Keratinocyte (primary cell): ENCODE results near the gene ADAMTS4. TPM values are rescaled to one million over a fixed set of nuclear protein-coding genes. Genes with fewer than 3 reads are reported as not detected.

Experiments
- DNase-seq: peaks from one replicate; pipeline ENCODE4 v3.0.0-alpha.2; 2011; ENCODE audit warnings: low read depth, missing footprints, low spot score
- FAIRE-seq: peaks from 2 replicates; lab custom pipeline; 2011; peaks lifted over from hg19 to GRCh38; lab: Jason Lieb, UNC
- H2AFZ ChIP-seq: 2 replicates; pipeline ENCODE4 v1.6.0; 2012; ENCODE audit warnings: low read length, control low read depth, inconsistent platforms; ENCODE audit not compliant: control insufficient read depth
- H3K27ac ChIP-seq: 2 replicates; pipeline ENCODE4 v1.5.1; 2011; ENCODE audit warnings: low read length; ENCODE audit not compliant: control insufficient read depth, insufficient read depth
- H3K27me3 ChIP-seq: 3 replicates; pipeline ENCODE4 v1.6.0; 2011; ENCODE audit warnings: low read length; ENCODE audit not compliant: control insufficient read depth, insufficient read depth; ENCODE audit errors: extremely low read depth
- H3K36me3 ChIP-seq, 2 experiments: 2 replicates in 1 of 2; 3 replicates in 1 of 2; pipeline ENCODE4 v1.5.1; 2011; ENCODE audit warnings: low read length in 2 of 2, mild to moderate bottlenecking in 1 of 2; ENCODE audit not compliant: control insufficient read depth in 2 of 2, insufficient read depth in 2 of 2; ENCODE audit errors: extremely low read depth in 1 of 2
- H3K4me1 ChIP-seq: 3 replicates; pipeline ENCODE4 v1.5.1; 2011; ENCODE audit warnings: low read length; ENCODE audit not compliant: control insufficient read depth, insufficient read depth; ENCODE audit errors: extremely low read depth
- H3K4me2 ChIP-seq: 3 replicates; pipeline ENCODE4 v1.6.0; 2011; ENCODE audit warnings: low read depth, low read length; ENCODE audit not compliant: control insufficient read depth, insufficient read depth; ENCODE audit errors: extremely low read depth
- H3K4me3 ChIP-seq, 3 experiments: fragments of 200-600 bp in 1 of 3; sonication (generic) in 1 of 3; 2 replicates in 2 of 3; 3 replicates in 1 of 3; pipeline ENCODE4 v1.5.1; 2011 to 2016; ENCODE audit warnings: low read length in 3 of 3, mild to moderate bottlenecking in 3 of 3, control low read depth in 2 of 3, inconsistent platforms in 1 of 3, low read depth in 1 of 3, mixed read lengths in 1 of 3, mixed run types in 1 of 3, moderate library complexity in 1 of 3; ENCODE audit not compliant: control insufficient read depth in 2 of 3, insufficient read depth in 2 of 3; ENCODE audit errors: extremely low read depth in 1 of 3
- H3K79me2 ChIP-seq: 2 replicates; pipeline ENCODE4 v1.6.0; 2012; ENCODE audit warnings: low read length; ENCODE audit not compliant: control insufficient read depth, insufficient read depth
- H3K9ac ChIP-seq: 3 replicates; pipeline ENCODE4 v1.6.0; 2011; ENCODE audit warnings: low read length; ENCODE audit not compliant: control insufficient read depth, insufficient read depth; ENCODE audit errors: extremely low read depth
- H3K9me1 ChIP-seq: 3 replicates; pipeline ENCODE4 v1.6.0; 2011; ENCODE audit warnings: low read length; ENCODE audit not compliant: control insufficient read depth, insufficient read depth; ENCODE audit errors: extremely low read depth
- H3K9me3 ChIP-seq: 2 replicates; pipeline ENCODE4 v1.5.1; 2012; ENCODE audit warnings: low read depth, low read length; ENCODE audit not compliant: control insufficient read depth
- H4K20me1 ChIP-seq: 3 replicates; pipeline ENCODE4 v1.6.0; 2011; ENCODE audit warnings: low read length; ENCODE audit not compliant: control insufficient read depth, insufficient read depth; ENCODE audit errors: extremely low read depth
- CTCF ChIP-seq, 3 experiments: IDR thresholded peaks in 1 of 3; conservative IDR thresholded peaks in 1 of 3; optimal IDR thresholded peaks in 1 of 3; 2 replicates in 2 of 3; 3 replicates in 1 of 3; pipeline versions ENCODE3 to v1.5.1; 2011; ENCODE audit warnings: low read length in 3 of 3, mild to moderate bottlenecking in 3 of 3, moderate library complexity in 2 of 3, control low read depth in 1 of 3, inconsistent platforms in 1 of 3; ENCODE audit not compliant: insufficient read depth in 2 of 3; ENCODE audit errors: extremely low read depth in 1 of 3
- EZH2 ChIP-seq: IDR thresholded peaks from one replicate; pipeline ENCODE4 v1.6.1; 2012; ENCODE audit warnings: inconsistent platforms, mild to moderate bottlenecking, low read length, moderate library complexity
- dilution Hi-C: fragments of 300-500 bp; cut with MboI; formaldehyde crosslinking; loops from one replicate; pipeline ENCODE4 v1.7.0; 2020; ENCODE audit warnings: low sequenced_read_pairs; ENCODE audit not compliant: extremely low pct_ligation_motif_present
- polyA plus RNA-seq, 5 experiments: library from polyadenylated mRNA; depleted of rRNA in 3 of 5; stranded (reverse) in 3 of 5; stranded (forward) in 1 of 5; unstranded in 1 of 5; fragments of >200 nt; gene quantifications; 1 replicate in 1 of 5; 2 replicates in 3 of 5; 3 replicates in 1 of 5; pipeline versions ENCODE4 v1.2.1 to v1.2.3, GENCODE V29; 2011 to 2012; ENCODE audit warnings: missing spikeins in 2 of 5, low read depth in 1 of 5, low replicate concordance in 1 of 5

ADAMTS4 gene
- polyA plus RNA-seq, 1 donor (not counting 4 experiments of a cell fraction or from before 2014, with no cell fraction given): 0.35 TPM

- Histone ChIP-seq H3K79me2 (peaks cover 15% of the 10 kb centered on the region), H3K4me2 (peak overlapping the region; percentile 92), H3K4me1 (peaks cover 22% of the 10 kb centered on the region), H4K20me1 (no peaks in the 10 kb centered on the region), H3K36me3 (peaks cover 9 to 33% of the 10 kb centered on the region in 2 experiments), H3K9me1 (no peaks in the 10 kb centered on the region), H3K9me3 (no peaks in the 10 kb centered on the region), H3K9ac (peak overlapping the region; percentile 91), H2AFZ (peak overlapping the region; percentile 29), H3K27ac (peak overlapping the region; percentile 84), H3K27me3 (no peaks in the 10 kb centered on the region), H3K4me3 (peak overlapping the region; percentile 73 to 89 (median 74))
- FAIRE-seq (no peak), DNase-seq (no peak)
- no peak for TF ChIP-seq CTCF (optimal IDR thresholded peaks at IDR 0.05 in 1 of 3, IDR thresholded peaks at IDR 0.05 in 1 of 3, conservative IDR thresholded peaks at IDR 0.05 in 1 of 3; ENCODE audit: extremely low read depth in 1 of 3, insufficient read depth in 2 of 3, low read length in 3 of 3)
- TF ChIP-seq EZH2: no peak
- dilution Hi-C loops: no loop called here
Measured at GRCh38 chr1:161159913-161160243, 39.0 kb downstream of the ADAMTS4 start.

GRCh38 chr1:161159087-161159912, 39.6 kb downstream of the ADAMTS4 start, which contains the start of gene USP21:
USP21 (plus strand) TSS chr1:161159500; CDS start chr1:161160641, 1,141 bp downstream.
- FAIRE-seq (no peak), DNase-seq (no peak)
- Histone ChIP-seq H3K27me3 (no peaks in the 10 kb centered on the region), H3K9me1 (no peaks in the 10 kb centered on the region), H3K36me3 (peaks cover 9 to 28% of the 10 kb centered on the region in 2 experiments), H3K9me3 (no peaks in the 10 kb centered on the region), H3K4me1 (peaks cover 24% of the 10 kb centered on the region), H3K4me3 (peak within 1 kb of the TSS; percentile 73 to 89 (median 74)), H3K27ac (peak within 1 kb of the TSS; percentile 84), H3K79me2 (peaks cover 19% of the 10 kb centered on the region), H4K20me1 (no peaks in the 10 kb centered on the region), H3K9ac (peak within 1 kb of the TSS; percentile 91), H3K4me2 (peak within 1 kb of the TSS; percentile 92), H2AFZ (peak within 1 kb of the TSS; percentile 95)
- peak; percentile 40 to 71 (median 58) for TF ChIP-seq CTCF (optimal IDR thresholded peaks at IDR 0.05 in 1 of 3, IDR thresholded peaks at IDR 0.05 in 1 of 3, conservative IDR thresholded peaks at IDR 0.05 in 1 of 3; ENCODE audit: extremely low read depth in 1 of 3, insufficient read depth in 2 of 3, low read length in 3 of 3)
- no peak for TF ChIP-seq EZH2
- dilution Hi-C loops: no loop called here
